ENCODE measurements around the gene DNAJC3. TPM values are rescaled to one million over a fixed set of nuclear protein-coding genes. Genes with fewer than 3 reads are reported as not detected.

DNAJC3 gene
- total RNA-seq, 1 donor from 2014 or later = 18.3 TPM

DNA sequence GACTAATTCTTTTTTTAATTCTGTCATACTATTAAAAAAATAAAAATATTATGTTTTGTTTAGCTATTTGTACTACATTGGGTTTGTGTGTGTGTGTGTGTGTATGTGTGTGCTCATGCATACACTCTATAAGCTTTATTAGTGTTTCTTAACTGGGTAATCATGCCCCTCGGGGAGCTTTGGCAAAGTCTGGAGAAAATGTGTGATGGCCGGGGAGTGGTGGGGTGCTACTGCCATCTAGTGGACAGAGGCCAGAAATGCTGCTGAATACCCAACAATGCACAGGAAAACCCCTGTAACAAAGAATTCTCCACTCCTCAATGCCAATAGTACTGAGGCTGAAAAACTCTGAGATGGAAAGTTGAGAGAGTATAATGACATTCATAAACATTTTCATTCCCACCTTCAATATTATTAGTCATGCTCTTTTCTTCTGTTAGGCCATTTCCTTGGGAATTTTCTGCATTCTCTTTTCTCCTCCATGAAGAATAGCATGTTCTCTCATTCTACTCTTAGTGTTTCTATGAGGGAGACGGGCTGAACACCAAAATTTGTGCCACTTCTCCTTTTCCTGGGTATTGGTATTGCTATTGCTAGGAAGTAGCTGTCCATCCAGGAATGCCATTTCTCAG is 157.3 kb downstream of the DNAJC3 start:
- peak; percentile 68 for DNase-seq (ENCODE audit: low read depth, low spot score)
- H3K27ac Mint-ChIP-seq (ENCODE audit: unreplicated experiment) = no peak overlapping the region
- no peak overlapping the region for H3K4me3 Mint-ChIP-seq
- peaks cover 13% of the 10 kb centered on the region for H3K4me1 Mint-ChIP-seq
- H3K9me3 Mint-ChIP-seq = peaks cover 16% of the 10 kb centered on the region
- TF ChIP-seq CTCF (conservative IDR thresholded peaks at IDR 0.05) = peak; percentile 97
- no peaks in the 10 kb centered on the region for H3K27me3 Mint-ChIP-seq (ENCODE audit: low read depth)
- peaks cover 38% of the 10 kb centered on the region for H3K36me3 Mint-ChIP-seq (ENCODE audit: low read depth)

- H3K36me3 Mint-ChIP-seq (ENCODE audit: low read depth) = peaks cover 69% of the 10 kb centered on the region
Measured at GRCh38 chr13:95841894-95842293, 165.0 kb downstream of the DNAJC3 start.

GRCh38 chr13:95842898-95843297 is 166.0 kb downstream of the DNAJC3 start:
- no peak for DNase-seq (ENCODE audit: low read depth, low spot score)
- Mint-ChIP-seq H3K4me1 (no peaks in the 10 kb centered on the region), H3K27ac (ENCODE audit: unreplicated experiment) (no peak overlapping the region), H3K9me3 (peaks cover 30% of the 10 kb centered on the region), H3K36me3 (ENCODE audit: low read depth) (peaks cover 68% of the 10 kb centered on the region), H3K4me3 (no peak overlapping the region), H3K27me3 (ENCODE audit: low read depth) (no peaks in the 10 kb centered on the region)
- no peak for TF ChIP-seq CTCF (conservative IDR thresholded peaks at IDR 0.05)

More at GRCh38 chr13:95841894-95842293, 165.0 kb downstream of the DNAJC3 start:
- DNase-seq (ENCODE audit: low read depth, low spot score) = no peak
- Mint-ChIP-seq H3K27ac (ENCODE audit: unreplicated experiment) (no peak overlapping the region), H3K4me1 (no peaks in the 10 kb centered on the region), H3K27me3 (ENCODE audit: low read depth) (no peaks in the 10 kb centered on the region), H3K4me3 (no peak overlapping the region), H3K9me3 (peaks cover 27% of the 10 kb centered on the region)
- TF ChIP-seq CTCF (conservative IDR thresholded peaks at IDR 0.05) = no peak

Other genes starting within 250 kb of the DNAJC3 start
- gene CLDN10, start 124.4 kb upstream of the DNAJC3 start, total RNA-seq = 1.7 and 1.8 TPM in 2 replicates
- 71.0 and 71.1 TPM in 2 replicates for gene DZIP1, start 32.4 kb upstream of the DNAJC3 start, total RNA-seq